Suprapubic skin (tissue), 4 donors: ENCODE measurements around the gene GATAD2A. TPM values are rescaled to one million over a fixed set of nuclear protein-coding genes. Genes with fewer than 3 reads are reported as not detected.

ENCODE experiments used
- DNase-seq, 2 donors: peaks; one replicate each; pipeline ENCODE4 v3.0.0-alpha.2; 2019; ENCODE audit warnings: low spot score in 2 of 2
- H3K27ac ChIP-seq: fragments of 200-600 bp; sonication (generic); one replicate; pipeline ENCODE4 v1.5.1; 2019
- H3K27me3 ChIP-seq: fragments of 200-600 bp; sonication (generic); one replicate; pipeline ENCODE4 v1.5.1; 2019
- H3K36me3 ChIP-seq: fragments of 200-600 bp; sonication (generic); one replicate; pipeline ENCODE4 v1.5.1; 2019
- H3K4me1 ChIP-seq: fragments of 200-600 bp; sonication (generic); one replicate; pipeline ENCODE4 v1.5.1; 2019
- H3K4me3 ChIP-seq: fragments of 200-600 bp; sonication (generic); one replicate; pipeline ENCODE4 v1.5.1; 2019; ENCODE audit warnings: mild to moderate bottlenecking
- H3K9me3 ChIP-seq: fragments of 200-600 bp; sonication (generic); one replicate; pipeline ENCODE4 v1.5.1; 2019
- CTCF ChIP-seq, 2 donors: fragments of 200-600 bp in 1 of 2; fragments of 450-650 bp in 1 of 2; sonication (generic) in 1 of 2; IDR thresholded peaks; one replicate each; pipeline ENCODE4 v1.5.1; 2016 to 2019; ENCODE audit warnings: antibody characterized with exemption in 2 of 2, mild to moderate bottlenecking in 1 of 2, moderate library complexity in 1 of 2
- EP300 ChIP-seq: sonication (generic); formaldehyde crosslinking; IDR thresholded peaks from one replicate; pipeline ENCODE4 v1.6.1; 2017; ENCODE audit warnings: antibody characterized with exemption
- POLR2A ChIP-seq, 2 donors: fragments of 450-650 bp; IDR thresholded peaks; one replicate each; pipeline ENCODE4 v1.6.1; 2017; ENCODE audit warnings: antibody characterized with exemption in 2 of 2, mild to moderate bottlenecking in 2 of 2, moderate library complexity in 2 of 2
- POLR2AphosphoS5 ChIP-seq, 3 donors: sonication (generic); formaldehyde crosslinking; IDR thresholded peaks; one replicate each; pipeline ENCODE4 v1.6.1; 2017; ENCODE audit warnings: antibody characterized with exemption in 3 of 3
- WGBS: methylation state at CpG from one replicate; pipeline ENCODE4 v1.1.5; 2018; 5-methylcytosine and 5-hydroxymethylcytosine counted together
- total RNA-seq, 4 donors: library from RNA; depleted of rRNA; stranded (reverse); fragments of >200 nt; gene quantifications; one replicate each; pipeline ENCODE4 v1.1.0, GENCODE V29; 2016

The GATAD2A gene
- total RNA-seq, 4 donors from 2014 or later = 83.1 to 88.8 (median 86.4) TPM

- Histone ChIP-seq H3K9me3 (no peaks in the 10 kb centered on the region), H3K4me1 (peaks cover 44% of the 10 kb centered on the region), H3K27me3 (no peaks in the 10 kb centered on the region), H3K36me3 (no peaks in the 10 kb centered on the region), H3K4me3 (no peak overlapping the region), H3K27ac (no peak overlapping the region)
- WGBS = 85% methylated on average over 5 of the region's 5 CpGs
- TF ChIP-seq POLR2A (IDR thresholded peaks at IDR 0.05) (no peak), CTCF (IDR thresholded peaks at IDR 0.05) (no peak), POLR2AphosphoS5 (IDR thresholded peaks at IDR 0.05) (no peak), EP300 (no peak)
- no peak for DNase-seq
Measured at GRCh38 chr19:19422156-19422555, 16.7 kb downstream of the GATAD2A start.

- Histone ChIP-seq H3K36me3 (no peaks in the 10 kb centered on the region), H3K27me3 (no peaks in the 10 kb centered on the region), H3K27ac (no peak overlapping the region), H3K4me3 (no peak overlapping the region), H3K4me1 (peaks cover 52% of the 10 kb centered on the region), H3K9me3 (no peaks in the 10 kb centered on the region)
- DNase-seq = no peak
- no peak for TF ChIP-seq EP300
- TF ChIP-seq POLR2A (IDR thresholded peaks at IDR 0.05) = no peak
- no peak for TF ChIP-seq POLR2AphosphoS5 (IDR thresholded peaks at IDR 0.05)
- no peak for TF ChIP-seq CTCF (IDR thresholded peaks at IDR 0.05)
- WGBS = 94% methylated on average over 8 of the region's 8 CpGs
Measured at GRCh38 chr19:19423322-19423721, 17.8 kb downstream of the GATAD2A start.

- no peak for DNase-seq
- Histone ChIP-seq H3K4me3 (no peak overlapping the region), H3K4me1 (peaks cover 62% of the 10 kb centered on the region), H3K27ac (no peak overlapping the region), H3K36me3 (no peaks in the 10 kb centered on the region), H3K9me3 (no peaks in the 10 kb centered on the region), H3K27me3 (no peaks in the 10 kb centered on the region)
- TF ChIP-seq POLR2A (IDR thresholded peaks at IDR 0.05) (no peak), CTCF (IDR thresholded peaks at IDR 0.05) (no peak), POLR2AphosphoS5 (IDR thresholded peaks at IDR 0.05) (no peak), EP300 (no peak)
- 70% methylated on average over 5 of the region's 5 CpGs for WGBS
Measured at GRCh38 chr19:19425170-19425875, 19.8 kb downstream of the GATAD2A start.

- Histone ChIP-seq H3K27ac (no peak overlapping the region), H3K4me1 (peaks cover 57% of the 10 kb centered on the region), H3K4me3 (no peak overlapping the region), H3K27me3 (no peaks in the 10 kb centered on the region), H3K36me3 (no peaks in the 10 kb centered on the region), H3K9me3 (no peaks in the 10 kb centered on the region)
- no peak for TF ChIP-seq POLR2AphosphoS5 (IDR thresholded peaks at IDR 0.05)
- no peak for TF ChIP-seq CTCF (IDR thresholded peaks at IDR 0.05)
- TF ChIP-seq POLR2A (IDR thresholded peaks at IDR 0.05) = no peak
- no peak for TF ChIP-seq EP300
- no peak for DNase-seq
- 89% methylated on average over 6 of the region's 6 CpGs for WGBS
Measured at GRCh38 chr19:19426216-19426615, 20.7 kb downstream of the GATAD2A start.

GRCh38 chr19:19426799-19427198, 21.3 kb downstream of the GATAD2A start:
- peaks cover 52% of the 10 kb centered on the region for H3K4me1 ChIP-seq
- no peaks in the 10 kb centered on the region for H3K36me3 ChIP-seq
- 84% methylated on average over 4 of the region's 4 CpGs for WGBS

GRCh38 chr19:19427302-19427701, 21.8 kb downstream of the GATAD2A start:
- 58% methylated on average over 3 of the region's 3 CpGs for WGBS
- TF ChIP-seq EP300 (no peak), POLR2A (IDR thresholded peaks at IDR 0.05) (no peak), POLR2AphosphoS5 (IDR thresholded peaks at IDR 0.05) (no peak), CTCF (IDR thresholded peaks at IDR 0.05) (no peak)
- H3K27ac ChIP-seq = no peak overlapping the region

More at GRCh38 chr19:19426799-19427198, 21.3 kb downstream of the GATAD2A start:
- DNase-seq = no peak
- TF ChIP-seq POLR2AphosphoS5 (IDR thresholded peaks at IDR 0.05) = no peak
- no peaks in the 10 kb centered on the region for H3K9me3 ChIP-seq
- no peaks in the 10 kb centered on the region for H3K27me3 ChIP-seq
- H3K27ac ChIP-seq = no peak overlapping the region
- H3K4me3 ChIP-seq = no peak overlapping the region

More at GRCh38 chr19:19427302-19427701, 21.8 kb downstream of the GATAD2A start:
- no peaks in the 10 kb centered on the region for H3K27me3 ChIP-seq
- H3K36me3 ChIP-seq = no peaks in the 10 kb centered on the region
- peaks cover 52% of the 10 kb centered on the region for H3K4me1 ChIP-seq
- no peak for DNase-seq
- no peak overlapping the region for H3K4me3 ChIP-seq
- no peaks in the 10 kb centered on the region for H3K9me3 ChIP-seq
